Naive thymus-derived CD4-positive, alpha-beta T cell (primary cell): ENCODE results near the gene GRIN3A. TPM values are rescaled to one million over a fixed set of nuclear protein-coding genes. Genes with fewer than 3 reads are reported as not detected.
A peak's percentile ranks its signal among the peaks of the same experiment; 100 is the strongest.
"Not testable (repeated sequence)": the region's sequence is repeated elsewhere in the genome, so short reads cannot be mapped to it uniquely, and the experiment has no call there.

Experiments used
- ATAC-seq: fragments of 150-1000 bp; cut with Tn5 transposase; 2 replicates; pipeline ENCODE4 v1.10.0; 2021; ENCODE audit warnings: mild to moderate bottlenecking, moderate library complexity
- CTCF ChIA-PET: fragments of 350-600 bp; sonication (Branson Sonifier 250); formaldehyde crosslinking; loops from one replicate; lab custom pipeline; 2021; ENCODE audit warnings: antibody characterized with exemption; lab: Charles Lee
- POLR2A ChIA-PET: fragments of 350-600 bp; sonication (Branson Sonifier 250); formaldehyde crosslinking; loops from one replicate; lab custom pipeline; 2021; ENCODE audit warnings: antibody characterized with exemption, inconsistent platforms; lab: Charles Lee
- DNase-seq, 9 donors: peaks; one replicate each; pipeline versions ENCODE4 v3.0.0 to v3.0.0-alpha.2; 2020 to 2022; ENCODE audit warnings: mixed read lengths in 1 of 9
- H3K27ac ChIP-seq: one replicate; pipeline ENCODE4 v1.7.0; 2013; ENCODE audit warnings: mild to moderate bottlenecking, low read depth, low read length, moderate library complexity
- H3K27me3 ChIP-seq, 2 donors: one replicate each; pipeline ENCODE4 v1.7.0; 2013; ENCODE audit warnings: low read length in 2 of 2, mild to moderate bottlenecking in 2 of 2, moderate library complexity in 2 of 2; ENCODE audit not compliant: control insufficient read depth in 2 of 2, insufficient read depth in 2 of 2
- H3K36me3 ChIP-seq, 3 experiments: 1 replicate in 2 of 3; 2 replicates in 1 of 3; pipeline ENCODE4 v1.7.0; 2013; ENCODE audit warnings: low read length in 3 of 3, mild to moderate bottlenecking in 3 of 3, moderate library complexity in 1 of 3; ENCODE audit not compliant: insufficient read depth in 3 of 3, control insufficient read depth in 2 of 3
- H3K4me1 ChIP-seq, 2 donors: one replicate each; pipeline ENCODE4 v1.7.0; 2013; ENCODE audit warnings: low read length in 2 of 2, mild to moderate bottlenecking in 2 of 2, moderate library complexity in 1 of 2; ENCODE audit not compliant: control insufficient read depth in 2 of 2, insufficient read depth in 2 of 2
- H3K4me3 ChIP-seq: 2 replicates; pipeline ENCODE4 v1.7.0; 2013; ENCODE audit warnings: mild to moderate bottlenecking, low read length
- H3K9me3 ChIP-seq, 3 experiments: 1 replicate in 2 of 3; 2 replicates in 1 of 3; pipeline ENCODE4 v1.7.0; 2013; ENCODE audit warnings: low read length in 3 of 3; ENCODE audit not compliant: control insufficient read depth in 2 of 3
- H3K27ac Mint-ChIP-seq, 9 donors: one replicate each; pipeline ENCODE4 v1.8.0; 2020 to 2022; ENCODE audit warnings: mixed read lengths in 9 of 9, mild to moderate bottlenecking in 8 of 9, moderate library complexity in 5 of 9, inconsistent platforms in 2 of 9
- H3K27me3 Mint-ChIP-seq, 5 donors: one replicate each; pipeline ENCODE4 v1.8.0; 2021 to 2022; ENCODE audit warnings: mixed read lengths in 5 of 5, mild to moderate bottlenecking in 1 of 5
- H3K36me3 Mint-ChIP-seq, 5 donors: one replicate each; pipeline ENCODE4 v1.8.0; 2020 to 2022; ENCODE audit warnings: mixed read lengths in 5 of 5, mild to moderate bottlenecking in 3 of 5, inconsistent platforms in 1 of 5
- H3K4me1 Mint-ChIP-seq, 7 donors: one replicate each; pipeline ENCODE4 v1.8.0; 2020 to 2022; ENCODE audit warnings: mixed read lengths in 7 of 7, mild to moderate bottlenecking in 3 of 7, inconsistent platforms in 1 of 7
- H3K4me3 Mint-ChIP-seq, 10 donors: one replicate each; pipeline ENCODE4 v1.8.0; 2020 to 2022; ENCODE audit warnings: mild to moderate bottlenecking in 10 of 10, mixed read lengths in 10 of 10, moderate library complexity in 6 of 10, inconsistent platforms in 2 of 10
- H3K9me3 Mint-ChIP-seq, 11 donors: one replicate each; pipeline ENCODE4 v1.8.0; 2020 to 2022; ENCODE audit warnings: mixed read lengths in 11 of 11, mild to moderate bottlenecking in 4 of 11, inconsistent platforms in 1 of 11, moderate library complexity in 1 of 11
- intact Hi-C, 2 donors: fragments of 100-400 bp; cut with micrococcal nuclease; formaldehyde crosslinking; loops; one replicate each; pipeline ENCODE4 v1.15.1; 2023
- polyA plus RNA-seq, 2 donors: library from polyadenylated mRNA; unstranded; fragments of 300-500 nt; fragmentation: Illumina TruSeq; gene quantifications; one replicate each; pipeline ENCODE4 v1.2.3, GENCODE V29; 2021
- total RNA-seq, 6 experiments: library from RNA in 5 of 6; stranded (reverse) in 5 of 6; gene quantifications; 1 replicate in 5 of 6; 2 replicates in 1 of 6; pipeline ENCODE4 v1.2.3 and lab custom pipeline; 2021 to 2026

GRIN3A gene
- total and polyA plus RNA-seq, 7 experiments from 2014 or later = 0.02 to 0.08 (median 0.05) TPM; not detected in 2

- peaks cover 0 to 2% (median 0%) of the 10 kb centered on the region in 11 donors for H3K9me3 Mint-ChIP-seq
- intact Hi-C loops = loop anchor here (1.0 to 2.0 kb wide), 4 partner anchors 23 to 269 kb away; no protein-coding TSS in a partner anchor
These were observed 10.6 kb downstream of the GRIN3A start for GRCh38 chr9:101727612-101728524.

GRCh38 chr9:101724271-101724670, 14.2 kb downstream of the GRIN3A start:
- intact Hi-C loops, H3K27me3 Mint-ChIP-seq, ATAC-seq, H3K4me3 Mint-ChIP-seq, H3K4me1 Mint-ChIP-seq, H3K27ac Mint-ChIP-seq, POLR2A ChIA-PET, H3K9me3 Mint-ChIP-seq, H3K27me3 ChIP-seq, H3K36me3 Mint-ChIP-seq, H3K9me3 ChIP-seq, H3K36me3 ChIP-seq, DNase-seq, CTCF ChIA-PET, H3K27ac ChIP-seq, H3K4me1 ChIP-seq, H3K4me3 ChIP-seq: not testable (repeated sequence)

More at GRCh38 chr9:101727612-101728524, 10.6 kb downstream of the GRIN3A start:
- peak in 4 of 9 donors; percentile 2 to 29 (median 16) for DNase-seq
- Mint-ChIP-seq H3K4me1 (no peaks in the 10 kb centered on the region), H3K27ac (no peak overlapping the region), H3K27me3 (peaks cover 4 to 22% (median 11%) of the 10 kb centered on the region in 5 donors), H3K36me3 (no peaks in the 10 kb centered on the region), H3K4me3 (no peak overlapping the region)
- ATAC-seq = no peak
- no peaks in the 10 kb centered on the region for H3K36me3 ChIP-seq
- H3K27ac ChIP-seq = no peak overlapping the region
- ChIA-PET CTCF (interaction anchor here (0.6 to 1.3 kb wide), 5 partner anchors 11 to 124 kb away, joined by 3 to 10 read pairs (median 4); partner anchors contain the start of gene GRIN3A), POLR2A (no interaction called here)
- no peaks in the 10 kb centered on the region for H3K9me3 ChIP-seq
- no peaks in the 10 kb centered on the region for H3K27me3 ChIP-seq
- H3K4me1 ChIP-seq = no peaks in the 10 kb centered on the region
- no peak overlapping the region for H3K4me3 ChIP-seq

- no peak overlapping the region for H3K27ac Mint-ChIP-seq
- H3K9me3 Mint-ChIP-seq = peaks cover 0 to 2% (median 0%) of the 10 kb centered on the region in 11 donors
- Histone ChIP-seq H3K4me1 (no peaks in the 10 kb centered on the region), H3K9me3 (no peaks in the 10 kb centered on the region), H3K27me3 (no peaks in the 10 kb centered on the region), H3K27ac (no peak overlapping the region), H3K4me3 (no peak overlapping the region), H3K36me3 (no peaks in the 10 kb centered on the region)
- no peak overlapping the region for H3K4me3 Mint-ChIP-seq
- intact Hi-C loops = no loop called here
- peaks cover 2 to 12% (median 11%) of the 10 kb centered on the region in 5 donors for H3K27me3 Mint-ChIP-seq
- ATAC-seq (no peak), DNase-seq (no peak)
- ChIA-PET POLR2A (no interaction called here), CTCF (no interaction called here)
- H3K4me1 Mint-ChIP-seq = no peaks in the 10 kb centered on the region
- H3K36me3 Mint-ChIP-seq = no peaks in the 10 kb centered on the region
These were observed 20.3 kb downstream of the GRIN3A start for GRCh38 chr9:101718192-101718591.

GRCh38 chr9:101716629-101717028, 21.8 kb downstream of the GRIN3A start:
- Mint-ChIP-seq H3K9me3 (peaks cover 0 to 2% (median 0%) of the 10 kb centered on the region in 11 donors), H3K4me3 (no peak overlapping the region), H3K27me3 (peaks cover 2 to 22% (median 21%) of the 10 kb centered on the region in 5 donors), H3K36me3 (no peaks in the 10 kb centered on the region), H3K27ac (no peak overlapping the region), H3K4me1 (no peaks in the 10 kb centered on the region)
- Histone ChIP-seq H3K4me1 (no peaks in the 10 kb centered on the region), H3K4me3 (no peak overlapping the region), H3K27ac (no peak overlapping the region), H3K36me3 (no peaks in the 10 kb centered on the region), H3K27me3 (no peaks in the 10 kb centered on the region), H3K9me3 (no peaks in the 10 kb centered on the region)
- intact Hi-C loops = no loop called here
- CTCF ChIA-PET = no interaction called here
- DNase-seq (no peak), ATAC-seq (no peak)
- POLR2A ChIA-PET = no interaction called here

- H3K4me3 Mint-ChIP-seq = no peak overlapping the region
- ATAC-seq (no peak), DNase-seq (peak in 3 of 9 donors; percentile 8 to 19 (median 17))
- CTCF ChIA-PET = interaction anchor here (0.6 to 1.7 kb wide), 2 partner anchors 17 to 150 kb away, joined by 3 to 10 read pairs; no protein-coding TSS in a partner anchor
- no peak overlapping the region for H3K4me3 ChIP-seq
- peaks cover 0 to 5% (median 0%) of the 10 kb centered on the region in 7 donors for H3K4me1 Mint-ChIP-seq
- no peak overlapping the region for H3K27ac Mint-ChIP-seq
- H3K36me3 ChIP-seq = no peaks in the 10 kb centered on the region
- H3K36me3 Mint-ChIP-seq = no peaks in the 10 kb centered on the region
- POLR2A ChIA-PET = no interaction called here
- peaks cover 0 to 2% (median 0%) of the 10 kb centered on the region in 11 donors for H3K9me3 Mint-ChIP-seq
- H3K27me3 Mint-ChIP-seq = peaks cover 4 to 29% (median 22%) of the 10 kb centered on the region in 5 donors
- no peaks in the 10 kb centered on the region for H3K4me1 ChIP-seq
- no peak overlapping the region for H3K27ac ChIP-seq
- intact Hi-C loops = loop anchor here in 1 of 2 donors (5.0 kb wide), 1 partner anchor 314 kb away; the partner anchor contains the start of genes MRPL50 and ZNF189
- no peaks in the 10 kb centered on the region for H3K27me3 ChIP-seq
- no peaks in the 10 kb centered on the region for H3K9me3 ChIP-seq
These were observed 27.0 kb downstream of the GRIN3A start for GRCh38 chr9:101711330-101711941.

GRCh38 chr9:101708855-101709254, 29.6 kb downstream of the GRIN3A start:
- H3K36me3 ChIP-seq = no peaks in the 10 kb centered on the region
- no peaks in the 10 kb centered on the region for H3K9me3 ChIP-seq
- intact Hi-C loops = no loop called here
- peaks cover 0 to 3% of the 10 kb centered on the region in 2 donors for H3K4me1 ChIP-seq
- no peak overlapping the region for H3K4me3 ChIP-seq
- H3K9me3 Mint-ChIP-seq = peaks cover 0 to 2% (median 0%) of the 10 kb centered on the region in 11 donors
- H3K27ac Mint-ChIP-seq = no peak overlapping the region
- no peak for ATAC-seq
- no peak for DNase-seq
- H3K36me3 Mint-ChIP-seq = no peaks in the 10 kb centered on the region
- H3K4me1 Mint-ChIP-seq = peaks cover 5 to 26% (median 13%) of the 10 kb centered on the region in 7 donors
- CTCF ChIA-PET = interaction anchor here (0.7 kb wide), 1 partner anchor 213 kb away, joined by 5 read pairs; no protein-coding TSS in a partner anchor
- POLR2A ChIA-PET = no interaction called here
- no peaks in the 10 kb centered on the region for H3K27me3 ChIP-seq
- no peak overlapping the region for H3K27ac ChIP-seq
- H3K27me3 Mint-ChIP-seq = peaks cover 19 to 28% (median 22%) of the 10 kb centered on the region in 5 donors
- H3K4me3 Mint-ChIP-seq = no peak overlapping the region
